HepG2 (cell line): Measurements from ENCODE around the gene LIMS2. TPM values are rescaled to one million over a fixed set of nuclear protein-coding genes. Genes with fewer than 3 reads are reported as not detected.

ENCODE experiments used
- ATAC-seq: fragments of 200-7000 bp; cut with Tn5 transposase; 3 replicates; pipeline ENCODE4 v1.9.1; 2020; ENCODE audit warnings: mild to moderate bottlenecking, moderate library complexity
- BruUV-seq: library from RNA; stranded (reverse); fragments of 400-500 nt; replicated peaks from 2 replicates; lab custom pipeline; 2021; lab: Mats Ljungman, UMichigan
- CTCF ChIA-PET: fragments of 300-600 bp; formaldehyde crosslinking; extraction: SDS; loops from one replicate; lab custom pipeline; 2021; ENCODE audit warnings: low total read pairs, inconsistent platforms, low intra/inter-chr PET ratio; lab: Yijun Ruan, JAX
- POLR2A ChIA-PET: fragments of 350-600 bp; sonication (Branson Sonifier 250); formaldehyde crosslinking; loops from one replicate; lab custom pipeline; 2020; ENCODE audit warnings: antibody characterized with exemption, inconsistent platforms; lab: Yijun Ruan, JAX
- DNase-seq: peaks from one replicate; pipeline ENCODE4 v3.0.0-alpha.2; 2015; ENCODE audit warnings: low spot score
- FAIRE-seq: peaks from 3 replicates; lab custom pipeline; 2011; peaks lifted over from hg19 to GRCh38; lab: Jason Lieb, UNC
- H2AFZ ChIP-seq: one replicate; pipeline ENCODE4 v1.6.1; 2011; ENCODE audit warnings: low read length, inconsistent platforms
- H3K27ac ChIP-seq: fragments of 300-600 bp; 3 replicates; pipeline ENCODE4 v1.8.0; 2011; ENCODE audit warnings: mixed run types, mild to moderate bottlenecking, mixed read lengths, low read length, inconsistent platforms; ENCODE audit not compliant: insufficient read depth; ENCODE audit errors: extremely low read length
- H3K27me3 ChIP-seq, 2 experiments: fragments of 200-600 bp in 1 of 2; 2 replicates in 1 of 2; 3 replicates in 1 of 2; pipeline versions ENCODE4 v1.6.0 to v1.8.0; 2011; ENCODE audit warnings: low read length in 2 of 2, mild to moderate bottlenecking in 2 of 2, moderate library complexity in 2 of 2, inconsistent platforms in 1 of 2; ENCODE audit not compliant: insufficient read depth in 2 of 2, control insufficient read depth in 1 of 2
- H3K36me3 ChIP-seq, 2 experiments: fragments of 200-600 bp in 1 of 2; replicated peaks in 1 of 2; 2 replicates in 1 of 2; 3 replicates in 1 of 2; pipeline versions ENCODE4 v1.5.1 to v1.8.0; 2011; ENCODE audit warnings: low read length in 2 of 2, inconsistent platforms in 1 of 2; ENCODE audit not compliant: insufficient read depth in 2 of 2, control insufficient read depth in 1 of 2
- H3K4me1 ChIP-seq: 2 replicates; pipeline ENCODE4 v1.5.1; 2012; ENCODE audit warnings: low read length, inconsistent platforms; ENCODE audit not compliant: insufficient read depth
- H3K4me2 ChIP-seq: 2 replicates; pipeline ENCODE4 v1.6.0; 2011; ENCODE audit warnings: low read depth, low read length, inconsistent platforms
- H3K4me3 ChIP-seq, 3 experiments: fragments of 200-600 bp in 1 of 3; sonication (generic), shearing (Covaris generic) in 1 of 3; replicated peaks in 1 of 3; 2 replicates each; pipeline ENCODE4 v1.5.1; 2011 to 2016; ENCODE audit warnings: low read length in 3 of 3, inconsistent platforms in 2 of 3, low read depth in 2 of 3, mild to moderate bottlenecking in 2 of 3, control low read depth in 1 of 3, mixed read lengths in 1 of 3; ENCODE audit not compliant: insufficient read depth in 1 of 3
- H3K79me2 ChIP-seq: one replicate; pipeline ENCODE4 v1.6.1; 2011; ENCODE audit warnings: low read length, inconsistent platforms; ENCODE audit not compliant: insufficient read depth
- H3K9ac ChIP-seq: 2 replicates; pipeline ENCODE4 v1.6.0; 2011; ENCODE audit warnings: mild to moderate bottlenecking, low read depth, low read length, inconsistent platforms; ENCODE audit not compliant: insufficient read depth
- H3K9me3 ChIP-seq: 2 replicates; pipeline ENCODE4 v1.5.1; 2012; ENCODE audit warnings: mild to moderate bottlenecking, low read length
- H4K20me1 ChIP-seq: 2 replicates; pipeline ENCODE4 v1.6.0; 2011; ENCODE audit warnings: inconsistent platforms, mild to moderate bottlenecking, low read length, moderate library complexity; ENCODE audit not compliant: insufficient read depth
- POLR2A ChIP-seq, 2 experiments: IDR thresholded peaks; 2 replicates each; pipeline ENCODE4 v1.6.1; 2011; ENCODE audit warnings: low read depth in 2 of 2, low read length in 2 of 2, mild to moderate bottlenecking in 1 of 2, moderate library complexity in 1 of 2; ENCODE audit not compliant: insufficient read depth in 1 of 2
- SALL2 ChIP-seq: sonication (generic); formaldehyde crosslinking; IDR thresholded peaks from 2 replicates; pipeline ENCODE4 v1.8.1; 2023; ENCODE audit warnings: mild to moderate bottlenecking, missing genetic modification reagents, inconsistent platforms
- SIN3B ChIP-seq: fragments of 150-350 bp; IDR thresholded peaks from 2 replicates; pipeline ENCODE4 v1.6.1; 2014; ENCODE audit warnings: low read length
- SIX4 ChIP-seq: sonication (generic); formaldehyde crosslinking; IDR thresholded peaks from 2 replicates; pipeline ENCODE4 v1.4.0; 2020; ENCODE audit warnings: missing genetic modification reagents
- TARDBP ChIP-seq: sonication (generic); formaldehyde crosslinking; IDR thresholded peaks from 2 replicates; pipeline ENCODE4 v1.8.0; 2022; ENCODE audit warnings: mild to moderate bottlenecking, missing genetic modification reagents
- ZNF124 ChIP-seq: sonication (generic); formaldehyde crosslinking; IDR thresholded peaks from 2 replicates; pipeline ENCODE4 v1.4.0; 2020; ENCODE audit warnings: missing genetic modification reagents
- ZNF24 ChIP-seq: fragments of 450-650 bp; IDR thresholded peaks from 2 replicates; pipeline ENCODE4 v1.6.1; 2017; ENCODE audit warnings: antibody characterized with exemption, mild to moderate bottlenecking
- WGBS: methylation state at CpG from one replicate; pipeline ENCODE4 v1.1.6; 2017; ENCODE audit warnings: low lambda C conversion rate; 5-methylcytosine and 5-hydroxymethylcytosine counted together
- in situ Hi-C: cut with HindIII; loops from 2 replicates; pipeline ENCODE4 v1.10.0; 2017; ENCODE audit warnings: low pct_unique_long_range_greater_than_20kb; ENCODE audit not compliant: extremely low pct_ligation_motif_present
- intact Hi-C: fragments of 100-400 bp; cut with micrococcal nuclease; formaldehyde crosslinking; loops from one replicate; pipeline ENCODE4 v1.10.0; 2022; ENCODE audit not compliant: unreplicated experiment
- polyA plus RNA-seq, 8 experiments: library from polyadenylated mRNA; depleted of rRNA in 3 of 8; stranded (reverse) in 7 of 8; unstranded in 1 of 8; fragments of >200 nt; fragmentation: Illumina TruSeq in 4 of 8; extraction: Trizol in 4 of 8; gene quantifications; 2 replicates each; pipeline versions ENCODE4 v1.2.1 to v1.2.3, GENCODE V29; 2011 to 2016; ENCODE audit warnings: low read depth in 4 of 8, missing spikeins in 1 of 8, mixed read lengths in 1 of 8; ENCODE audit not compliant: insufficient read depth in 1 of 8
- total RNA-seq, 5 experiments: library from RNA; depleted of rRNA; stranded (reverse); fragments of >200 nt; fragmentation: Illumina TruSeq; extraction: Trizol; gene quantifications; 2 replicates each; pipeline ENCODE4 v1.2.3, GENCODE V29; 2016; ENCODE audit warnings: low read depth in 1 of 5
- TF ChIP-seq, protein P1 (sequence below): conservative IDR thresholded peaks from 2 replicates; pipeline ENCODE4 v1.6.1; 2018; ENCODE audit warnings: missing genetic modification reagents

Gene LIMS2
- total and polyA plus RNA-seq, 2 of the 13 experiments (the other 11 are each of a cell fraction or from before 2014, with no cell fraction given) = 1.0 to 1.9 TPM

DNA sequence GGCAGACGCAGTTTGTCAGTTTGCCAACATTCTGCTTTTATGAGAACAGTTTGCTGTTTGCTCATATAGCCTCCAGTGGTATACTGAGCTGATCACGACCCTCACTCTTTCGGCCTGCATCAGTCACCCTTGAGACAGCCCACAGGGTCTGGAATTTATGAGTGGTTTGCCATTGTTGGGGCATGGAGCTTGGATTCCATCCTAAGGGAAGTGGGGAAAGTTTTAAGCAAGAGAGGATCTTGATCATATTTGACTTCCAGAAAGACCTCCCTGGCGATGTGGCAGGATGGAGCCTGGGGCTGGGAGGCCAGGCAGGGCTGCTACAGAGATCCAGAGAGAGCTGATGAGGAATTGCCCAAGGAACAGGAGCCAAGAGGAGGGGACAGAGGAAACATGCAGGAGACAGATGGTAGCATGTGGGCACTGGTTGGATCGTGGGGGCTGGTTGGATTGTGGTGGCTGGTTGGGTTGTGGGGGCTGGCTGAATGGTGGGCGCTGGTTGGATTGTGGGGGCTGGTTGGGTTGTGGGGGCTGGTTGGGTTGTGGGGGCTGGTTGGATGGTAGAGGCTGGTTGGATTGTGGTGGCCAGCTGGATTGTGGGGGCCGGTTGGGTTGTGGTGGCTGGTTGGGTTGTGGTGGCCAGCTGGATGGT is 56.7 kb downstream of the LIMS2 start:
- H3K4me3 ChIP-seq = no peak overlapping the region
- DNase-seq (no peak), FAIRE-seq (no peak), ATAC-seq (no peak)
- H3K79me2 ChIP-seq = no peaks in the 10 kb centered on the region
- no peak for TF ChIP-seq SIN3B
- TF ChIP-seq TARDBP (CRISPR knock-in tag) = no peak
- TF ChIP-seq, protein P1, sequence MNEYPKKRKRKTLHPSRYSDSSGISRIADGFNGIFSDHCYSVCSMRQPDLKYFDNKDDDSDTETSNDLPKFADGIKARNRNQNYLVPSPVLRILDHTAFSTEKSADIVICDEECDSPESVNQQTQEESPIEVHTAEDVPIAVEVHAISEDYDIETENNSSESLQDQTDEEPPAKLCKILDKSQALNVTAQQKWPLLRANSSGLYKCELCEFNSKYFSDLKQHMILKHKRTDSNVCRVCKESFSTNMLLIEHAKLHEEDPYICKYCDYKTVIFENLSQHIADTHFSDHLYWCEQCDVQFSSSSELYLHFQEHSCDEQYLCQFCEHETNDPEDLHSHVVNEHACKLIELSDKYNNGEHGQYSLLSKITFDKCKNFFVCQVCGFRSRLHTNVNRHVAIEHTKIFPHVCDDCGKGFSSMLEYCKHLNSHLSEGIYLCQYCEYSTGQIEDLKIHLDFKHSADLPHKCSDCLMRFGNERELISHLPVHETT = no peak
- no peak for TF ChIP-seq SALL2
- no peak for TF ChIP-seq SIX4 (CRISPR knock-in tag)
- TF ChIP-seq ZNF24 = no peak
- TF ChIP-seq POLR2A (IDR thresholded peaks at IDR 0.05; ENCODE audit: insufficient read depth in 1 of 2, low read depth in 2 of 2, low read length in 2 of 2) = no peak
- TF ChIP-seq ZNF124 (CRISPR knock-in tag) = no peak
- no peak overlapping the region for H3K27ac ChIP-seq
- BruUV-seq = no TSS peak
- no peak overlapping the region for H3K9ac ChIP-seq
- CTCF ChIA-PET = no interaction called here
- H3K4me2 ChIP-seq = no peak overlapping the region
- H2AFZ ChIP-seq = no peak overlapping the region
- peaks cover 15 to 85% of the 10 kb centered on the region in 2 experiments; a peak in 4 of 5 replicates for H3K27me3 ChIP-seq
- H3K9me3 ChIP-seq = no peaks in the 10 kb centered on the region
- no peaks in the 10 kb centered on the region for H3K4me1 ChIP-seq
- in situ Hi-C loops (no loop called here), intact Hi-C loops (no loop called here)
- POLR2A ChIA-PET = no interaction called here
- WGBS = 29% methylated on average over 7 of the region's 7 CpGs
- no peaks in the 10 kb centered on the region for H4K20me1 ChIP-seq
- no peaks in the 10 kb centered on the region for H3K36me3 ChIP-seq
